Fibroblast of skin of left biceps (primary cell): Measurements from ENCODE around the gene MYH16.
"Not testable (repeated sequence)": the region's sequence is repeated elsewhere in the genome, so short reads cannot be mapped to it uniquely, and the experiment has no call there.

Experiments
- DNase-seq, 2 experiments: peaks; one replicate each; pipeline ENCODE4 v3.0.0-alpha.2; 2013; ENCODE audit warnings: low read depth in 2 of 2

MYH16 gene

GRCh38 chr7:99305473-99306260 is 33.0 kb downstream of the MYH16 start:
- no peak for DNase-seq

- no peak for DNase-seq
Measured at GRCh38 chr7:99308461-99309074, 35.9 kb downstream of the MYH16 start.

- DNase-seq = no peak
Measured at GRCh38 chr7:99309111-99309510, 36.5 kb downstream of the MYH16 start.

GRCh38 chr7:99310004-99310403 is 37.4 kb downstream of the MYH16 start:
- DNase-seq = no peak

GRCh38 chr7:99311702-99312101 is 39.1 kb downstream of the MYH16 start:
- no peak for DNase-seq

- DNase-seq = peak; percentile 13 to 16
Measured at GRCh38 chr7:99312316-99313203, 39.9 kb downstream of the MYH16 start.

GRCh38 chr7:99313204-99313573 is 40.5 kb downstream of the MYH16 start:
- DNase-seq = no peak

- no peak for DNase-seq
Measured at GRCh38 chr7:99314504-99314903, 41.9 kb downstream of the MYH16 start.

GRCh38 chr7:99320371-99320770 is 47.7 kb downstream of the MYH16 start:
- no peak for DNase-seq

- not testable (repeated sequence) for DNase-seq
Measured at GRCh38 chr7:99322659-99323058, 50.0 kb downstream of the MYH16 start.

- no peak for DNase-seq
Measured at GRCh38 chr7:99324559-99324958, 51.9 kb downstream of the MYH16 start.

- no peak for DNase-seq
Measured at GRCh38 chr7:99325001-99325493, 52.4 kb downstream of the MYH16 start.

GRCh38 chr7:99325592-99326407 is 53.2 kb downstream of the MYH16 start, which contains the start of gene ARPC1A:
ARPC1A (plus strand) TSS chr7:99325898; CDS start chr7:99333354, 7,456 bp downstream.
- DNase-seq = peak; percentile 73 to 75

GRCh38 chr7:99326408-99326782 is 53.8 kb downstream of the MYH16 start:
- DNase-seq = no peak

- peak; percentile 58 to 60 for DNase-seq
Measured at GRCh38 chr7:99330314-99330961, 57.8 kb downstream of the MYH16 start.

- DNase-seq = no peak
Measured at GRCh38 chr7:99331002-99331401, 58.4 kb downstream of the MYH16 start.

- DNase-seq = no peak
Measured at GRCh38 chr7:99339595-99339994, 67.0 kb downstream of the MYH16 start.

GRCh38 chr7:99340659-99341058 is 68.0 kb downstream of the MYH16 start:
- DNase-seq = no peak

- DNase-seq = no peak
Measured at GRCh38 chr7:99344061-99344647, 71.5 kb downstream of the MYH16 start.

- not testable (repeated sequence) for DNase-seq
Measured at GRCh38 chr7:99350641-99351040, 78.0 kb downstream of the MYH16 start.
